SJSA1 (cell line): ENCODE measurements around the gene NEU2. TPM values are rescaled to one million over a fixed set of nuclear protein-coding genes. Genes with fewer than 3 reads are reported as not detected.

ENCODE experiments used
- DNase-seq, 2 experiments: peaks; one replicate each; pipeline ENCODE4 v3.0.0-alpha.2; 2015 to 2020; ENCODE audit warnings: low spot score in 2 of 2, low read depth in 1 of 2
- H3K27ac ChIP-seq: fragments of 250-450 bp; sonication (Bioruptor Pico); 2 replicates; pipeline ENCODE4 v1.5.1; 2020; ENCODE audit warnings: mild to moderate bottlenecking, moderate library complexity
- H3K27me3 ChIP-seq: fragments of 250-450 bp; sonication (Bioruptor Pico); replicated peaks from 2 replicates; pipeline ENCODE4 v1.5.1; 2020; ENCODE audit warnings: mild to moderate bottlenecking, moderate library complexity
- H3K36me3 ChIP-seq: fragments of 250-450 bp; sonication (Bioruptor Pico); 2 replicates; pipeline ENCODE4 v1.5.1; 2020; ENCODE audit warnings: mild to moderate bottlenecking
- H3K4me1 ChIP-seq: fragments of 250-450 bp; sonication (Bioruptor Pico); replicated peaks from 2 replicates; pipeline ENCODE4 v1.6.1; 2021; ENCODE audit warnings: mild to moderate bottlenecking
- H3K4me3 ChIP-seq: fragments of 250-450 bp; sonication (Bioruptor Pico); 2 replicates; pipeline ENCODE4 v1.5.1; 2020; ENCODE audit warnings: mild to moderate bottlenecking
- H3K9me3 ChIP-seq: fragments of 250-450 bp; sonication (Bioruptor Pico); replicated peaks from 2 replicates; pipeline ENCODE4 v1.5.1; 2020; ENCODE audit warnings: mild to moderate bottlenecking
- total RNA-seq: library from RNA; depleted of rRNA; stranded (reverse); fragments of >200 nt; shearing (Covaris generic); gene quantifications from 2 replicates; pipeline ENCODE4 v1.2.3, GENCODE V29; 2014

NEU2 gene
- total RNA-seq, 1 experiment from 2014 or later: not detected

DNA sequence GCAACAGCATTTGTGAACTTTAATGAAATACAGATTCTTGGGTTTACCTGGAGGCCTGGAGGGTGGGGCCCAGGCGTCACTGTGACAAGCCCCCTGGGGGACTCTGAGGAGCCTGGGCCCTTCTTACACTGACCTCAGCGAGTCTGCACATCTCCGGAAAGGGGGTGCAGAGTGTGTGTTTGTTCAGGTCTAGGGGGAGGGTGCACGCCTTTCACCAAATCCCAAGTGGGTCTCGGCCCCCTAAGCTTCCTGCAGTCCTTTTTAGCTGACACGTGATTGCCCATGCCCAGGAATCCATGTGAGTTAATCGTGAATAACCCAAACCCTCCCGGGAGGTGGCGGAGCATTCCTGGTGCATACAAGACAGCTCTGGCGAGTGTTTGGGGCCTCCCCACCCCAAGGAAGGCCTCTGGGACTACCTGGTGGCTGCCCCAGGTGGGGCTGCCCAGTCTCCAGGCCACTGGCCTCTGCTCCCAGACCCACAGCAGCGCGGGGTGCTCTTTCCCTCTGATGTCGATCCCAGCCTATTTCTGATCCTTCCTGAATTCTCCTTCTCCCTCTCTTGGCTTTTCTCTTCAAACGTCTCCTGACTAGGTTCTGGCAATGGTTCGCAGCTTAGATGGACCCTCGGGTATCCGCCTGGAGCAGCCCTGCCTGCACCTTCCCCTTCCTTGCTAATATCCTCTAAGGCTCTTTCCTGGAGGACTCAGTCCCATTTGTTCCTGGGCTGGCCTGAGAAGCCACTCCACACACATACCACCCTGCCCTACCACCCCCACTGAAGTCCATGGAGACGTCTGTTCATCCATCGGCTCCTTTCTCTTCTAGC lies 29.4 kb upstream of the NEU2 start:
- Histone ChIP-seq H3K9me3 (no peaks in the 10 kb centered on the region), H3K27me3 (no peaks in the 10 kb centered on the region), H3K36me3 (no peaks in the 10 kb centered on the region), H3K4me1 (no peaks in the 10 kb centered on the region), H3K4me3 (no peak overlapping the region), H3K27ac (no peak overlapping the region)
- peak in 1 of 2 experiments; percentile 21 for DNase-seq

DNA sequence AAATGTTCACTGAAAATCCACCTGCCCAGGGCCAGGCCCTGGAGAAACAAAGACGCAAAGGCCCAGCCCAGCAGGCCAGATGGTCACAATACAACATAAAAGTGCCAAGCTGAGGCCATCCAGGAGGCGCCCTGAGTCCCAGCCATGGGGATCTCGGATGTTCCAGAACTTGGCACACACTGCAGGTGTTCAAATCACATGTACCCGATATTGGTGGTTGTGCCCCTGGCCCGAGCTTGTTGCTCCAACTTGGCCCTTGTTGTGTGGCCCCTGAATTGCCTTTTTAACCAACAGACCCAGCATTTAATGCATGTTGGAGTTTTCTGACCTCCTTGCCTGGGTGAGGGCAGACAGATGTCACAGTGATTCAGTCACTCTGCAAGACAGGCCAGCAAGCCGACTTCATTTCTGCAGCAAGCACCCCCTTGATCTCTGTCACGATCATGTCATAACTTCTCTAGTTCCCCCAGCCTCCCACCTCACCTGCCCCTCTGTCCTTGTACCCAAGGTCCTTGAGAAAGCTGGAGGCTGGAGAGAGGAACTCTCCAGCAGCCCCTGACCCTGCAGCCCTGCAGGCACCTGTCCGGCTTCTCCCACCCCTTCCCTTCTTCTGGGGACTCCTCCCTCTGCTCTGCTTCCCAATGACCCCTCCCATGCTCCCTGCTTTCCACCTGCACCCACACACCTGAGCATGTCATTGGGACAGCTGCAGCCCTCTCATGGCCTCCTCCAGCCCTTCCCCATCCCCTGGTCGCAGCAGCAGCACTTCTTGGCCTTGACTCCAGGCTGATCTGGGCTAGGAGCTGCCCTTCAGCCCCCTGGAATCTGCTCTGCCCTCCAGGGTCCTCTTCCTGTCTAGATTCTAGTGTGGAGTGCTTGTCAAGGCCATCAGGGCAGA lies 28.6 kb upstream of the NEU2 start:
- DNase-seq: peak in 1 of 2 experiments; percentile 34
- Histone ChIP-seq H3K9me3 (no peaks in the 10 kb centered on the region), H3K27me3 (no peaks in the 10 kb centered on the region), H3K4me1 (no peaks in the 10 kb centered on the region), H3K4me3 (no peak overlapping the region), H3K27ac (no peak overlapping the region), H3K36me3 (no peaks in the 10 kb centered on the region)

DNA sequence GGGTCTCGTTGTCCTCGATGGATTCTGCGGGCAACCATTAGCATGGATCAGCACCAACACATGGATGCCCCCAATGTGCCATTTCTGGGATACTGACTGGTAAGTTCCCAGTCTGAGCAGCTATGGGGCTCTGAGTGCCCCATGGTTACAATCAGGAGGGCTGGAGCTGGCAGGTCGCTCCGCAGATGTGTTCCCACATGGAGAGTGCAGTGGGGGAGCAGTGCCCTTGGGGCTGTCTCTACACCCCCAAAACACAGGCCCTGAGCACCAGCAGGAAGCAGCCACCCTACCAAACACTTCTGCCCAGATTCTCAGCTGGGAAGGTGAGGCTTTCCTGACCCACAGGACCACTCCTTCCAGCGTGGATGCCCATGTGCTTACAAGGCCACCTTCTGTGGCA lies 27.4 kb upstream of the NEU2 start:
- Histone ChIP-seq H3K27ac (no peak overlapping the region), H3K4me3 (no peak overlapping the region), H3K4me1 (no peaks in the 10 kb centered on the region), H3K27me3 (no peaks in the 10 kb centered on the region), H3K9me3 (no peaks in the 10 kb centered on the region), H3K36me3 (no peaks in the 10 kb centered on the region)
- DNase-seq: peak in 1 of 2 experiments; percentile 12

DNA sequence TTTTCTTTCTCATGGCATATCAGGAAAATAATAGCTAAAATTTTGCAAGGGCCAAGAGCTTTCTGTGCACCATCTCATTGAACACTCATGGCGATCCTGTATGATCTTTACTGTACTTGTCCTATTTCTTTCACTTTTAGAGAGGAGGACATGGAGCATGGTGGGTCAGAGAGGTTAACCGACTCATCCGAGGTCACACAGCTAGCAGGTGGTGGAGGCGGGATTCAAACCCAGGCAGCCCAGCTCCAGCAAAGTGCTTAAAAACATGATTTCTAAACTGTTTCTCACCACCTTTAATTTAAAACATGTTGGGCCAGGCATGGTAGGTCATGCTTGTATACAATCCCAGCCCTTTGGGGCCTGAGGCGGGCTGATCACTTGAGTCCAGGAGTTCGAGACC lies 25.8 kb upstream of the NEU2 start:
- no peaks in the 10 kb centered on the region for H3K36me3 ChIP-seq
- H3K27me3 ChIP-seq: no peaks in the 10 kb centered on the region
- peak in 1 of 2 experiments; percentile 15 for DNase-seq
- H3K27ac ChIP-seq: no peak overlapping the region
- no peaks in the 10 kb centered on the region for H3K4me1 ChIP-seq
- H3K9me3 ChIP-seq: no peaks in the 10 kb centered on the region
- no peak overlapping the region for H3K4me3 ChIP-seq

DNA sequence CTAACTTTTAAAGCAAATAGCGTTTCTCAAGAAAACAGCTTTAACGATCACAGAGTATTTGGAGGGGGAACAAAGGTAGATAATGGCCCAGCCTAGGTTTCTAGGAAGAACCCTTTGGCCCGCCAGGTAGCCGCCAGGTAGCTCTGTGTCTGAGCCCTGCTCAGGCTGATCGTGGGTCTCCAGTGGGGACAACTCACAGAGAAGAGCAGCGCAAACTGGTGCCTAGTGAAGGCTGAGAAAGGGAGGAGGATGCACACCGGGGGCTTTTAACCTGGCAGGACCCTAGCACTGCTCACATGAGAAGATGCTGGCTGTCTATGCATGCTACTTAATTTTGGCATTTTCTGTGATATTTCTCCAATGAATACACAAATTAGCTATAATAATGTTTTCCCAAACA lies 25.2 kb upstream of the NEU2 start:
- Histone ChIP-seq H3K4me1 (no peaks in the 10 kb centered on the region), H3K36me3 (no peaks in the 10 kb centered on the region), H3K9me3 (no peaks in the 10 kb centered on the region), H3K4me3 (no peak overlapping the region), H3K27me3 (no peaks in the 10 kb centered on the region), H3K27ac (no peak overlapping the region)
- peak in 1 of 2 experiments; percentile 20 for DNase-seq

DNA sequence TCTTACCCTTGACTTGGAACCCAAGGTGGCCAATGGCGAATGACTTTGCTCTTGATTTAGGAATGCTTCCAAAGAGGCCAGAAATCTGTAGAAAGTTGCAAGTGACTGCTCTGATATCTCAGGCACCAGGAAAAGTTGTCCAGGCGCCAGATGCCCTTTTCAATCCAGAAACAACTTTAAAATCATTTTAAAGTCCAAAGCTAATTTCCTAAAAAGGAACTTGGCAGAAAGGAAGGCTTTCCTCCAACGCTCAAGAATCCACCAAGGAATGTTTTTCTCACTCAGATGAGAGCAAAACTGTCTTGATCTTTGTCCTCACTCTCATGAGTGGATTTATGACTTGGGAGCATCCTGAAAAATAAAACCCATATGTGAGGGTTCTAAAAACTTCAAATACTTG lies 24.7 kb upstream of the NEU2 start:
- Histone ChIP-seq H3K36me3 (no peaks in the 10 kb centered on the region), H3K27me3 (no peaks in the 10 kb centered on the region), H3K27ac (no peak overlapping the region), H3K4me1 (no peaks in the 10 kb centered on the region), H3K9me3 (no peaks in the 10 kb centered on the region), H3K4me3 (no peak overlapping the region)
- DNase-seq: no peak

DNA sequence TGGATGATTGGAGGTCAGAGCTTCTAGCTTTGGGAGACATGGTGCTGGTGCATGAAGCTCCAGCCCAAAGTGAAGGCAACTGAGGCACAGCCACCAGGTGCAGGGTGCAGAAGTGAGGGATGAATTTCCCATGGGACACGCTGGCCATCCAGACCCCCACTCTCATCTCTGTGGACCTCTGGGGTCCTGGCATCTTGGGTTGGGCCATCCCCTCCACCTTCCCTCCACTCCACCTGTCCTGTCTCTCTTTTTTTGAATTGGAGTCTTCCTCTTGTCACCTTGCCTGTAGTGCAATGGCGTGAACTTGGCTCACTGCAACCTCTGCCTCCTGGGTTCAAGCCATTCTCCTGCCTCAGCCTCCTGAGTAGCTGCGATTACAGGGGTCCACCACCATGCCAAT lies 22.8 kb upstream of the NEU2 start:
- Histone ChIP-seq H3K27me3 (no peaks in the 10 kb centered on the region), H3K36me3 (no peaks in the 10 kb centered on the region), H3K27ac (no peak overlapping the region), H3K9me3 (no peaks in the 10 kb centered on the region), H3K4me1 (no peaks in the 10 kb centered on the region), H3K4me3 (no peak overlapping the region)
- no peak for DNase-seq

DNA sequence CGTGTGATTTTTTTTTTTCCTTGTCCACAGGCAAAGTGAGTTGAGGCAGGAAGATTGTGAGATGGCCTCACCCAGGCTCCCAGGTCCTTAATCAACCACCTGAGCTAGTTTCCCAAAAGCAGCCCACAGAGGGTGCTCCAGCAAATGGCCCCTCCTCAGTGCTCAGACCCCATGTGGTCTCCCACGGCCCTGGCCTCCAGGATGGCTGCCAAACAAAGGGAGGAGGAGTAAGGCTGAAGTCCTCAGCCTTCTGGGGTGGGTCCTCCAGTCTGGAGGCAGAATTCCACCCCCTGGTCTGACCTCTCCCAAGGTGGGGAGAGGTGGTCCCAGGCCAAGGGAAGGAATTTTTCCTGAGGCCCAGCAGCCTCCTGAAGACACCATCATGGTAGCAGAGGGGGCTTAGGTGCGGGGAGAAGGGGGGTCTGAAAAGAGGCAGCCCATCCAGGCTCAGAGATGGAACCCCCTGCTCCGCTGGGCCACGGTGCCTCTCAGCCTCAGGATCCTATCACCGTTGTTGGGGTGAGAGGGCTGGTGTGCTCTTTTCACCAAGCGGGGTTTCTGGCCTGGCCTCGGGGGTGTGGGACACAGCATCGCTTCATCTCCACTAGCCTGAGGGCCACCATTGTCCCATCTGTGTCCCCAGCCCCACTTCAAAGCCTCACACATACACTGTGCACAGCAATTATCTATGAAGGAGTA lies 21.8 kb upstream of the NEU2 start:
- DNase-seq: peak in 1 of 2 experiments; percentile 30
- H3K4me1 ChIP-seq: no peaks in the 10 kb centered on the region
- H3K9me3 ChIP-seq: no peaks in the 10 kb centered on the region
- no peak overlapping the region for H3K27ac ChIP-seq
- no peaks in the 10 kb centered on the region for H3K27me3 ChIP-seq
- no peak overlapping the region for H3K4me3 ChIP-seq
- no peaks in the 10 kb centered on the region for H3K36me3 ChIP-seq

DNA sequence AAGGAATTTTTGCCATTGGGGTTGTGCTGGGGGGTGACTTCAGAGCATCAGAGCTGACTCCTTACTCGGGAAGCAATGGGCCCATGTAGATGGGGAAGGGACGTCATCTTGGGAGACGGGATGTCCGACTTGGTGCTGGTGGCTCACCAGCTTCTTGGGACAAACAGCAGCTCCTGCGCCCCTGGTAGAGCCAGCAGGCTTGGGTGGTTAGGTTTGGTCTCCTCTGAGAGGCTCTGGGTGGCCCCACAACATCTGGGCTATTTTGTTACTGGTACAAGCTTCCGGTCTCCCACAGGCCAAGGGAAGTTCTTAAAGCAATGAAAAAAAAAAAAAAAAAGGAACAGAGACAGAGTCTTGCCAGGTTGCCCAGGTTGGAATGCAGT lies 21.2 kb upstream of the NEU2 start:
- DNase-seq: peak in 1 of 2 experiments; percentile 20
- Histone ChIP-seq H3K27me3 (no peaks in the 10 kb centered on the region), H3K9me3 (no peaks in the 10 kb centered on the region), H3K27ac (no peak overlapping the region), H3K4me3 (no peak overlapping the region), H3K4me1 (no peaks in the 10 kb centered on the region), H3K36me3 (no peaks in the 10 kb centered on the region)

DNA sequence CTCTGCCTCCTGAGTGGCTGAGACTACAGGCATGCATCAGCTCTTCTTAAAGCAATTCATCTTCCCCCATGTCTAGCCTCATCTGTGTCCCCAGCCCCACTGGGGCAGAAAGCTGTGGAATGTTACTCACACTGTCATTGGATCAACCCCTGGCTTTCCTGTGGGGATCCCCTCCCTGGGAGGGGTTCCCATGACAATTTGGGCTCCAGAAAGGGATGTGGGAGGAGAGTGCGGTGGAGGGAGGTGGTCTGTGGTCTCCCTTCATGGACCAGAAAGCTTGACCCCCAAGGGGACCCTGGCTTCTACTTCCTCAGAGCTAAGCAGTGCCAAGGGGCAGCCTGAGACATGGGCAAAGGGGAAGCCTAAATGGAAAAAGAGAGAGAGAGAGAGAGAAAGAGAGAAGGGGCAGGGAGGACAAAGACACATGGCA lies 20.8 kb upstream of the NEU2 start:
- H3K27me3 ChIP-seq: no peaks in the 10 kb centered on the region
- H3K9me3 ChIP-seq: no peaks in the 10 kb centered on the region
- no peak overlapping the region for H3K4me3 ChIP-seq
- H3K4me1 ChIP-seq: no peaks in the 10 kb centered on the region
- no peaks in the 10 kb centered on the region for H3K36me3 ChIP-seq
- no peak overlapping the region for H3K27ac ChIP-seq
- DNase-seq: peak in 1 of 2 experiments; percentile 25

DNA sequence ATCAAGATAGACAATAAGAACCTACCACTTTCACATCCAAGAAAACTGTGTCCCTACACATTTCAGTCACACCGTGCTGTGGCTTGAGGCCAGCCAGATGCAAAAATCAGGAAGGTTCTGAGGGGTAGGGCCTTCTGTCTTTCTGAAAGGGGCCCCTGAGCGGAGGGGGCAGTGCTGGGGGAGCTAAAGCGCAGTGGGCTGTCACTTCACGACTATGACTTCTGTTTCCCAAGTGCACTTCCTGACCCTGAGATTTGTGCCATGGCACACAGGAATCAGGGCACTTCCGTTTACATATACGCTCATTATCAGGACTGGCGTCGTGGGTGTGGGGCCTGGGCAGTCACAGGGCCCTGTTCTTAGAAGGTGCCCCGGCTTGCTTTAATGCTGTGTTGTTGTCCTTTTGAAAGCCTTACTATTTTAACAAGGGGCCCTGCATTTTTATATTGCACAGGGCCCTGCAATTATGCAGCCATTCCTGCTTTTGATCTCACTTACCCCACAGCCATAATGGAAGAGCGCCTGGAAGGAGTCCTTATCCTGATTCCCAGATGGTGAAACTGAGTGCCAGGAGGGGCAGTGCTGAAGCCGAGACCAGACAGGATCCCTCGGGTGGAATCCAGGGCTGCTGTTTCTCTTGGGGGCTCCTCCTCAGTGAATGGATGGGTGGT lies 20.0 kb upstream of the NEU2 start:
- Histone ChIP-seq H3K9me3 (no peaks in the 10 kb centered on the region), H3K27ac (no peak overlapping the region), H3K4me3 (no peak overlapping the region), H3K4me1 (no peaks in the 10 kb centered on the region), H3K36me3 (no peaks in the 10 kb centered on the region), H3K27me3 (no peaks in the 10 kb centered on the region)
- peak in 1 of 2 experiments; percentile 19 for DNase-seq

DNA sequence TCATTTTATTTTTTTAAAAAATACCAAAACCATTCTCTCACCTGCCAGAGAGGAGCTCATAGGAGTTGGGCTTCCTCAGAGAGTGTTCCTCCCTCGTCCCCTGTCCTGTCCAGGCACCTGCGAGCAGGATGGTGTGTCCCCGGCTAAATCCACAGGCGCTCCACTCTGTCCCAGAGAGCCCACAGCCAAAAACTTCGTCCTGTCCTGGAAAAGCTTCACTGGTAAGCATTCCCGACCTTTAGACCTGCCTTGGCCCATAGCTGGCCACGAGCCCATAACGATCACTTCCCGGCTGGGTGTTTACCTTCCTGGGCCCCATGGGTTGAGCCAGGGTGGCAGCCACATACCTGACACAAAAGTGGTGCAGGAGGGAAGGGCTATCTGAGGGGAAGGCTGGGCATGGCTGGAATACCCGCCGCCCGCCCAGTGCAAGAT lies 19.4 kb upstream of the NEU2 start, which contains the start of gene NGEF:
NGEF (minus strand) TSS at position 230 of the 435 bp plus-strand sequence. CDS start 38,366 bp downstream, outside the sequence.
- Histone ChIP-seq H3K36me3 (no peaks in the 10 kb centered on the region), H3K27me3 (no peaks in the 10 kb centered on the region), H3K4me1 (no peaks in the 10 kb centered on the region), H3K9me3 (no peaks in the 10 kb centered on the region), H3K27ac (no peak within 1 kb of the TSS), H3K4me3 (no peak within 1 kb of the TSS)
- no peak for DNase-seq

DNA sequence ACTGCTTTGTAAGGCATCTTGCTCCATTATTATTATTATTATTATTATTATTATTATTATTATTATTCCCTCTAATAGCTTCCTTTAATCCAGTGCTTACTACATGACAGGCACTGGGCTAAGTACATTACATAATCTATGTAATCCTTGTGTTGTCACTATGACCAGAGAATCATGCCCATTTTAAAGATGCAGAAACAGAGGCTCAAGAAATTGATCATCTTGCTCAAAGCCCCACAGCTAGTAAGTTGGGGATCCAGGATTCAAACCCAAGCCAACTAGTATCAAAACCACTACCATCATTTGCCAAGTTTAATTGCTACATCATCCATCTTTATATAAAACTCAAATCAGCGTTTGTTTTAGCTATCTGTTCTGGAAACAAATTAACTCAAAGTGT lies 18.8 kb upstream of the NEU2 start:
- Histone ChIP-seq H3K27me3 (no peaks in the 10 kb centered on the region), H3K9me3 (no peaks in the 10 kb centered on the region), H3K36me3 (no peaks in the 10 kb centered on the region), H3K4me1 (no peaks in the 10 kb centered on the region), H3K4me3 (no peak overlapping the region), H3K27ac (no peak overlapping the region)
- no peak for DNase-seq
